Right ventricle myocardium inferior (tissue), 1 donor: ENCODE results near the gene GRM6. TPM values are rescaled to one million over a fixed set of nuclear protein-coding genes. Genes with fewer than 3 reads are reported as not detected.

ENCODE experiments used
- ATAC-seq: fragments of 200-7000 bp; cut with Tn5 transposase; one replicate; pipeline ENCODE4 v1.9.1; 2020; ENCODE audit warnings: mild to moderate bottlenecking, moderate library complexity
- DNase-seq: peaks from one replicate; pipeline ENCODE4 v3.0.0; 2021; ENCODE audit errors: missing footprints
- intact Hi-C: fragments of 100-400 bp; cut with DNase I; formaldehyde crosslinking; loops from one replicate; pipeline ENCODE4 v1.11.0; 2022
- total RNA-seq: library from RNA; stranded (reverse); fragmentation: NEBNext Ultra II Directional; extraction: Animal tissue kit (Norgen Biotek cat#: 25700); gene quantifications from one replicate; pipeline ENCODE4 v1.2.1, GENCODE V29; 2021
- donor health status: DM: no; HTN: yes; CAD: no; lungs with severe emphysema.

The GRM6 gene
- total RNA-seq, 1 donor from 2014 or later: not detected

DNA sequence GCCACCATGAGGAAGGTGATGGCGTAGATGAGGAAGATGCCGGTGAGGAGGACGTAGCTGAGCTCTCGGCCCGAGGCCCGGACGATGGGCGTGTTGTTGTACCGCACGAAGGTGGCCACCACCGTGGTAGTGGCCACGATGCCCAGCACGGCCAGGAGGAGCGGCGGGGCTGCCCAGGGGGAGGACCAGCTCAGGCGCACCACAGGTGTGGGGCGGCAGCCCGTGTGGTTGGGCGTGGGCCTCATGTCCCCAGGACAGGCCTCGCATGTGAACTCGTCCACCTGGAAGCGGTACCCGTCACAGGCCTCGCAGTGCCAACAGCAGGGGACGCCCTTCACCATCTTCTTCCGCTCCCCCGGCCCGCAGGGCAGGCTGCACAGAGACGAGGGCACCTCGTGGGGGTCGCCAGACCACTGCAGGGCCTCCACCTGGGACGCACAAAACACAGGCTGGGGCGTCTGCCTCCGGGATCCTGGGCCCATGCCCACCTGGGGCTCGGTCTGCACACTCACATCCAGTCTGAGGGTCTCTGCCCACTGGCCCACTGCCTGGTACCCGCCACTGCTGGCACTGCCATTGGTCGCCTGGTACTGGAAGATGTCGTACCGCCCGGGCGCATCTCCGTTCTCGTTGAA lies 8.7 kb downstream of the GRM6 start:
- DNase-seq (no peak), ATAC-seq (no peak)
- intact Hi-C loops: no loop called here

GRCh38 chr5:178984145-178985072 lies 10.7 kb downstream of the GRM6 start:
- intact Hi-C loops: no loop called here
- ATAC-seq: no peak
- no peak for DNase-seq

GRCh38 chr5:178983728-178984127 lies 11.4 kb downstream of the GRM6 start:
- intact Hi-C loops: no loop called here
- DNase-seq (no peak), ATAC-seq (no peak)

DNA sequence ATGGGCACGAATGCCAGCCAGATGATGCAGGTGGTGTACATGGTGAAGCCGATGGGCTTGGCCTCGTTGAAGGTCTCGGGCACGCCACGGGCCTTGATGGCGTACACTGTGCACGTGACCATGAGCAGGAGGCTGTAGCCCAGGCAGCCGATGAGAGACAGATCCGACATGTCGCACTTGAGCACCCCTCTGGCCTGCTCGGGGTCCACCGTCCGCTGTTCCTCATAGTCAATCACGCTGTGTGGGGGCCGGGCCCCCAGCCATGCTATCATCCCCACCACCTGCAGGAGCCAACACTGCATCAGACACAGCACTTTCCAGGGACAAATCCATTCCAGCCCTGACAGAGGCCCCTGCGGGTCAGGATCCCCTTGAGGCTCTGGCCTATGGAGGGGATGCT lies 12.2 kb downstream of the GRM6 start:
- ATAC-seq: no peak
- intact Hi-C loops: no loop called here

GRCh38 chr5:178981381-178981780 lies 13.7 kb downstream of the GRM6 start:
- intact Hi-C loops: no loop called here
- no peak for DNase-seq
- ATAC-seq: no peak

More for the DNA sequence above, 12.2 kb downstream of the GRM6 start:
- DNase-seq: no peak

DNA sequence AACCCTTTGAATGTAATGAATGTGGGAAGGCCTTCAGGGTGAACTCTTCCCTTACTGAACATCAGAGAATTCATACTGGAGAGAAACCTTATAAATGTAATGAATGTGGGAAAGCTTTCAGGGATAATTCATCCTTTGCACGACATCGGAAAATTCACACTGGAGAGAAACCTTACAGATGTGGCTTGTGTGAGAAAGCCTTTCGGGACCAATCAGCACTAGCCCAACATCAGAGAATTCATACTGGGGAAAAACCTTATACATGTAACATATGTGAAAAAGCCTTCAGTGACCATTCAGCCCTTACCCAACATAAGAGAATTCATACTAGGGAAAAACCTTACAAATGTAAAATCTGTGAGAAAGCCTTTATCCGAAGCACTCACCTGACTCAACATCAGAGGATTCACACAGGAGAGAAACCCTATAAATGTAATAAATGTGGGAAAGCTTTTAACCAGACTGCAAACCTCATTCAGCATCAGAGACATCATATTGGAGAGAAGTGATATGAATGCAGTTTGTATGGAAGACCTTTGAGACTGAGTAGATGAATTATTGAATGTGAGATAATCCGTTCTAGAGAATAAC lies 29.6 kb downstream of the GRM6 start:
- intact Hi-C loops: no loop called here
- DNase-seq (no peak), ATAC-seq (no peak)

- no peak for DNase-seq
- ATAC-seq: peak; percentile 5
- intact Hi-C loops: loop anchor here (1.0 to 10.0 kb wide), 3 partner anchors 82 to 209 kb away; partner anchors contain the start of genes ZNF354A, ZNF354C and ZNF879
These were observed 53.8 kb downstream of the GRM6 start for GRCh38 chr5:178941361-178941760.

DNA sequence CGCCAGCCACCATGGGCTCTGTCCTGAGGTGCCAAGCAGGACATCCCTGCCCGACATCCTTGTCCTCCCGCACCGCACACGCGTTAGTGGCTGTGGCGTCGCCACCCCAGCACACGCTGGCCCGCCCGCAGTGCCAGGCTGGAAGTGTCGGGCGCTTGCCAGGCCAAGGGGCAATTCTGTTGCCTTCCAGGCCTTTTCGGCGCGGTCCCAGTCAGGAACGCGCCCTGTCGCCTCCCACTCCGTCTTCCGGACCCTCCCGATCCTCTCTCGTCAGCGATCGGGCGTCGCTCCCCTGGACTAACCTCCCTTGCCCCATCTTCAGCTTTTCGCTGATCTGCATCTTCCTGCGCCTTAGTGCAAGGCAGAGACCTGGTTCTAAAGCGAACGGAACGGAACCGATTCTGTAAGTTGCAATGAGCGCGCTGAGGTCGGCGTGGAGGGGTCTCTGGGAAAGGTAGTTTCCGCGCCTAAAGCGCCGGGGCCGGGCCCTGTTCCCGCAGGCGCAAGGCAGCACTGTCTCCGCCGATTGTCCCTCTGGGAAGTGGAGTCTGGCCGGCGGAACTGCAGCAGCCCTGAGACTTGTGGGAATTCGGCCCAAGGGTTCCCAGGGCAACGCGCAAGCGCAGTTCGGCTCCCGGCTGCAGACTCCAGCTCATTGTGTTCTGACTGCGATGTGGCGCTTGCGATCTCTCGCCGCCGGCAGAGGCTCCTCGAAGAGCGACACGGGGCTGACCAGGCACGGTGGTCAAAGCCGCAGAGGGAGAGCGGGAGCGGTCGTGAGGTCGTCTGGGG lies 54.4 kb downstream of the GRM6 start, which contains the start of gene ZNF454:
Gene ZNF454 (plus strand): TSS at position 630 of the 792 bp plus-strand sequence. CDS start 1,594 bp downstream, outside the sequence.
- intact Hi-C loops: loop anchor here (1.0 to 10.0 kb wide), 3 partner anchors 83 to 208 kb away; partner anchors contain the start of genes ZNF354A, ZNF354C and ZNF879
- ATAC-seq: peak; percentile 99
- peak; percentile 94 for DNase-seq

DNA sequence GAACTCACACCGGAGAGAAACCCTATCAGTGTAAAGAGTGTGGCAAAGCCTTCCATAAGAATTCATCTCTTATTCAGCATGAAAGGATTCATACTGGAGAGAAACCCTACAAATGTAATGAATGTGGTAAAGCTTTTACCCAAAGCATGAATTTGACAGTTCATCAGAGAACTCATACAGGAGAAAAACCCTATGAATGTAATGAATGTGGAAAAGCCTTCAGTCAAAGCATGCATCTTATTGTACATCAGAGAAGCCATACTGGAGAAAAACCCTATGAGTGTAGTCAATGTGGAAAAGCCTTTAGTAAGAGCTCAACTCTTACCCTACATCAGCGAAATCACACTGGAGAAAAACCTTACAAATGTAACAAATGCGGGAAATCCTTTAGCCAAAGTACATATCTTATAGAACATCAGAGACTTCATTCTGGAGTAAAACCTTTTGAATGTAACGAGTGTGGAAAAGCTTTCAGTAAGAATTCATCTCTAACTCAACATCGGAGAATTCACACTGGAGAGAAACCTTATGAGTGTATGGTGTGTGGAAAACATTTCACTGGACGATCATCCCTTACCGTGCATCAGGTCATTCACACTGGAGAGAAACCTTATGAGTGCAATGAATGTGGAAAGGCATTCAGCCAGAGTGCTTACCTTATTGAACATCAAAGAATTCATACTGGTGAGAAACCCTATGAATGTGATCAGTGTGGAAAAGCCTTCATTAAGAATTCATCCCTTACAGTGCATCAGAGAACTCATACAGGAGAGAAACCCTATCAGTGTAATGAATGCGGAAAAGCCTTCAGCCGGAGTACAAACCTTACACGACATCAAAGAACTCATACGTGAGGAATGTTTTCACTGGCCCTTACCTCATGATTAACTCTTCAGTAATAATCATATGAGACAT lies 63.0 kb downstream of the GRM6 start:
- intact Hi-C loops: no loop called here
- DNase-seq: no peak
- no peak for ATAC-seq

Other genes starting within 250 kb of the GRM6 start
- 6.0 TPM for gene ZNF354B, start 135.4 kb downstream of the GRM6 start, total RNA-seq
- 0.70 TPM for gene ZFP2, start 99.4 kb downstream of the GRM6 start, total RNA-seq
- 1.8 TPM for gene ZNF454, start 54.1 kb downstream of the GRM6 start, total RNA-seq
- gene ZNF879, start 28.5 kb upstream of the GRM6 start, total RNA-seq: 3.5 TPM
- gene ZNF354C, start 65.1 kb upstream of the GRM6 start, total RNA-seq: 4.7 TPM